Ovary (tissue), 3 donors: ENCODE results near the gene ATP10D.

Source experiments
- EP300 ChIP-seq: sonication (generic); formaldehyde crosslinking; IDR thresholded peaks from one replicate; pipeline ENCODE4 v1.6.1; 2017; ENCODE audit warnings: antibody characterized with exemption
- TF ChIP-seq, protein P1 (sequence below), 3 donors: fragments of 450-650 bp in 2 of 3; fragments of 200-600 bp in 1 of 3; IDR thresholded peaks; one replicate each; pipeline versions ENCODE4 v1.5.1 to v1.8.0; 2016 to 2022; ENCODE audit warnings: antibody characterized with exemption in 3 of 3, mild to moderate bottlenecking in 1 of 3
- donor health status: DM: no; HTN: no; CAD: no.

DNA sequence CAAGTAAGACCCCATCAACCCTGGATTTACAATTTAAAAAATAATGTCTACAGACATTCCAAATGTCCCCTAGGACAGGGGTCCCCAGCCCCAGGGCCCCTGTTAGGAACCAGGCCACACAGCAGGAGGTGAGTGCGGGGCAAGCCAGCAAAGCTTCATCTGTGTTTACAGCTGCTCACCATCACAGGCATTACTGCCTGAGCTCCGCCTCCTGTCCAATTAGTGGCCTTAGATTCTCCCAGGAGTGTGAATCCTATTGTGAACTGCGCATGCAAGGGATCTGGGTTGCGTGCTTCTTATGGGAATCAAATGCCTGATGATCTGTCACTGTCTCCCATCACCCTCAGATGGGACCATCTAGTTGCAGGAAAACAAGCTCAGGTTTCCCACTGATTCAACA is 146.1 kb downstream of the ATP10D start:
- TF ChIP-seq EP300: no peak
- TF ChIP-seq, protein P1, sequence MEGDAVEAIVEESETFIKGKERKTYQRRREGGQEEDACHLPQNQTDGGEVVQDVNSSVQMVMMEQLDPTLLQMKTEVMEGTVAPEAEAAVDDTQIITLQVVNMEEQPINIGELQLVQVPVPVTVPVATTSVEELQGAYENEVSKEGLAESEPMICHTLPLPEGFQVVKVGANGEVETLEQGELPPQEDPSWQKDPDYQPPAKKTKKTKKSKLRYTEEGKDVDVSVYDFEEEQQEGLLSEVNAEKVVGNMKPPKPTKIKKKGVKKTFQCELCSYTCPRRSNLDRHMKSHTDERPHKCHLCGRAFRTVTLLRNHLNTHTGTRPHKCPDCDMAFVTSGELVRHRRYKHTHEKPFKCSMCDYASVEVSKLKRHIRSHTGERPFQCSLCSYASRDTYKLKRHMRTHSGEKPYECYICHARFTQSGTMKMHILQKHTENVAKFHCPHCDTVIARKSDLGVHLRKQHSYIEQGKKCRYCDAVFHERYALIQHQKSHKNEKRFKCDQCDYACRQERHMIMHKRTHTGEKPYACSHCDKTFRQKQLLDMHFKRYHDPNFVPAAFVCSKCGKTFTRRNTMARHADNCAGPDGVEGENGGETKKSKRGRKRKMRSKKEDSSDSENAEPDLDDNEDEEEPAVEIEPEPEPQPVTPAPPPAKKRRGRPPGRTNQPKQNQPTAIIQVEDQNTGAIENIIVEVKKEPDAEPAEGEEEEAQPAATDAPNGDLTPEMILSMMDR (IDR thresholded peaks at IDR 0.05): no peak
